Measurements from ENCODE around the gene CCDC88B. TPM values are rescaled to one million over a fixed set of nuclear protein-coding genes. Genes with fewer than 3 reads are reported as not detected.

The CCDC88B gene
- total and polyA plus RNA-seq, 4 donors, result 3.5 to 4.9 (median 4.0) TPM

GRCh38 chr11:64317961-64318765 lies 21.8 kb upstream of the CCDC88B start, which contains the start of gene PRDX5:
Gene PRDX5, plus strand, starts transcription at chr11:64318121. Its CDS starts 95 bp downstream, at chr11:64318216.
- H3K4me1 ChIP-seq (ENCODE audit: control insufficient read depth in 4 of 4, insufficient read depth in 4 of 4, low read length in 3 of 4), result peaks cover 5 to 36% (median 26%) of the 10 kb centered on the region in 4 donors
- H3K9me3 ChIP-seq (ENCODE audit: control insufficient read depth in 4 of 4, low read length in 3 of 4), result no peaks in the 10 kb centered on the region
- peak within 1 kb of the TSS; percentile 93 to 98 for H3K27ac ChIP-seq (ENCODE audit: low read depth in 1 of 2, low read length in 2 of 2)
- peak; percentile 92 for DNase-seq (ENCODE audit: low spot score)
- TF ChIP-seq GABPA (IDR thresholded peaks at IDR 0.05 in 1 of 2, conservative IDR thresholded peaks at IDR 0.05 in 1 of 2) (no peak), RAD21 (IDR thresholded peaks at IDR 0.05) (peak; percentile 60 to 71), EGR1 (IDR thresholded peaks at IDR 0.05; ENCODE audit: low read depth in 2 of 2) (no peak), REST (IDR thresholded peaks at IDR 0.05) (peak; percentile 94), TAF1 (conservative IDR thresholded peaks at IDR 0.05) (no peak), JUND (IDR thresholded peaks at IDR 0.05) (no peak), HNF4G (IDR thresholded peaks at IDR 0.05) (no peak), SP1 (IDR thresholded peaks at IDR 0.05) (no peak), MAX (IDR thresholded peaks at IDR 0.05) (no peak), RXRA (IDR thresholded peaks at IDR 0.05) (no peak), NR2F2 (IDR thresholded peaks at IDR 0.05) (no peak), FOXA2 (IDR thresholded peaks at IDR 0.05) (peak; percentile 2), YY1 (IDR thresholded peaks at IDR 0.05) (peak; percentile 39), FOXA1 (IDR thresholded peaks at IDR 0.05) (no peak), ATF3 (IDR thresholded peaks at IDR 0.05) (peak; percentile 19), HNF4A (conservative IDR thresholded peaks at IDR 0.05) (no peak), CTCF (IDR thresholded peaks at IDR 0.05; ENCODE audit: low read depth, low read length, missing input control) (peak; percentile 32)
- TF ChIP-seq, protein P1, sequence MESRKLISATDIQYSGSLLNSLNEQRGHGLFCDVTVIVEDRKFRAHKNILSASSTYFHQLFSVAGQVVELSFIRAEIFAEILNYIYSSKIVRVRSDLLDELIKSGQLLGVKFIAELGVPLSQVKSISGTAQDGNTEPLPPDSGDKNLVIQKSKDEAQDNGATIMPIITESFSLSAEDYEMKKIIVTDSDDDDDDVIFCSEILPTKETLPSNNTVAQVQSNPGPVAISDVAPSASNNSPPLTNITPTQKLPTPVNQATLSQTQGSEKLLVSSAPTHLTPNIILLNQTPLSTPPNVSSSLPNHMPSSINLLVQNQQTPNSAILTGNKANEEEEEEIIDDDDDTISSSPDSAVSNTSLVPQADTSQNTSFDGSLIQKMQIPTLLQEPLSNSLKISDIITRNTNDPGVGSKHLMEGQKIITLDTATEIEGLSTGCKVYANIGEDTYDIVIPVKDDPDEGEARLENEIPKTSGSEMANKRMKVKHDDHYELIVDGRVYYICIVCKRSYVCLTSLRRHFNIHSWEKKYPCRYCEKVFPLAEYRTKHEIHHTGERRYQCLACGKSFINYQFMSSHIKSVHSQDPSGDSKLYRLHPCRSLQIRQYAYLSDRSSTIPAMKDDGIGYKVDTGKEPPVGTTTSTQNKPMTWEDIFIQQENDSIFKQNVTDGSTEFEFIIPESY (IDR thresholded peaks at IDR 0.05), result no peak
- H3K36me3 ChIP-seq (ENCODE audit: control insufficient read depth in 4 of 4, insufficient read depth in 3 of 4, low read depth in 1 of 4, low read length in 3 of 4), result peaks cover 4 to 40% (median 12%) of the 10 kb centered on the region in 4 donors
- H3K4me3 ChIP-seq (ENCODE audit: low read depth in 1 of 3, low read length in 3 of 3), result peak within 1 kb of the TSS; percentile 63 to 77 (median 76)
- H3K9ac ChIP-seq (ENCODE audit: low read depth in 1 of 2, low read length in 2 of 2), result peak within 1 kb of the TSS; percentile 61 to 77
- H3K27me3 ChIP-seq (ENCODE audit: control insufficient read depth in 4 of 4, insufficient read depth in 4 of 4, low read length in 3 of 4), result no peaks in the 10 kb centered on the region
- WGBS, result under 1% methylated on average over 61 of the region's 61 CpGs

Measured in liver (tissue), 9 donors.